ENCODE measurements around the gene PIK3R6. TPM values are rescaled to one million over a fixed set of nuclear protein-coding genes. Genes with fewer than 3 reads are reported as not detected.
"Not testable (repeated sequence)": the region's sequence is repeated elsewhere in the genome, so short reads cannot be mapped to it uniquely, and the experiment has no call there.

Gene PIK3R6
- total RNA-seq, 1 experiment from 2014 or later, result not detected

GRCh38 chr17:8894673-8895578 is 27.5 kb upstream of the PIK3R6 start:
- peak; percentile 69 for DNase-seq (ENCODE audit: low spot score)
- in situ Hi-C loops (cut with HindIII; ENCODE audit: low sequenced_read_pairs), result no loop called here

- in situ Hi-C loops (cut with HindIII; ENCODE audit: low sequenced_read_pairs), result no loop called here
- DNase-seq (ENCODE audit: low spot score), result no peak
Measured at GRCh38 chr17:8894202-8894671, 26.8 kb upstream of the PIK3R6 start.

- in situ Hi-C loops (cut with HindIII; ENCODE audit: low sequenced_read_pairs), result no loop called here
- DNase-seq (ENCODE audit: low spot score), result no peak
Measured at GRCh38 chr17:8893621-8894201, 26.2 kb upstream of the PIK3R6 start.

- in situ Hi-C loops (cut with HindIII; ENCODE audit: low sequenced_read_pairs), result no loop called here
- no peak for DNase-seq (ENCODE audit: low spot score)
Measured at GRCh38 chr17:8893059-8893458, 25.6 kb upstream of the PIK3R6 start.

GRCh38 chr17:8892338-8892690 is 24.8 kb upstream of the PIK3R6 start:
- DNase-seq (ENCODE audit: low spot score), result no peak
- in situ Hi-C loops (cut with HindIII; ENCODE audit: low sequenced_read_pairs), result no loop called here

- in situ Hi-C loops (cut with HindIII; ENCODE audit: low sequenced_read_pairs), result no loop called here
- DNase-seq (ENCODE audit: low spot score), result no peak
Measured at GRCh38 chr17:8890671-8891070, 23.2 kb upstream of the PIK3R6 start.

- in situ Hi-C loops (cut with HindIII; ENCODE audit: low sequenced_read_pairs), result no loop called here
- no peak for DNase-seq (ENCODE audit: low spot score)
Measured at GRCh38 chr17:8889458-8890210, 22.2 kb upstream of the PIK3R6 start.

- in situ Hi-C loops (cut with HindIII; ENCODE audit: low sequenced_read_pairs), result no loop called here
- no peak for DNase-seq (ENCODE audit: low spot score)
Measured at GRCh38 chr17:8888704-8889302, 21.3 kb upstream of the PIK3R6 start.

- in situ Hi-C loops (cut with HindIII; ENCODE audit: low sequenced_read_pairs), result no loop called here
- peak; percentile 7 for DNase-seq (ENCODE audit: low spot score)
Measured at GRCh38 chr17:8887834-8888703, 20.6 kb upstream of the PIK3R6 start.

GRCh38 chr17:8887301-8887700 is 19.8 kb upstream of the PIK3R6 start:
- no peak for DNase-seq (ENCODE audit: low spot score)
- in situ Hi-C loops (cut with HindIII; ENCODE audit: low sequenced_read_pairs), result no loop called here

- DNase-seq (ENCODE audit: low spot score), result no peak
- in situ Hi-C loops (cut with HindIII; ENCODE audit: low sequenced_read_pairs), result no loop called here
Measured at GRCh38 chr17:8885967-8886684, 18.7 kb upstream of the PIK3R6 start.

- in situ Hi-C loops (cut with HindIII; ENCODE audit: low sequenced_read_pairs); DNase-seq (ENCODE audit: low spot score): not testable (repeated sequence)
Measured at GRCh38 chr17:8885163-8885966, 17.9 kb upstream of the PIK3R6 start.

- in situ Hi-C loops (cut with HindIII; ENCODE audit: low sequenced_read_pairs), result no loop called here
- DNase-seq (ENCODE audit: low spot score), result no peak
Measured at GRCh38 chr17:8884336-8884990, 17.0 kb upstream of the PIK3R6 start.

- no peak for DNase-seq (ENCODE audit: low spot score)
- in situ Hi-C loops (cut with HindIII; ENCODE audit: low sequenced_read_pairs), result no loop called here
Measured at GRCh38 chr17:8883353-8883752, 15.9 kb upstream of the PIK3R6 start.

- in situ Hi-C loops (cut with HindIII; ENCODE audit: low sequenced_read_pairs), result no loop called here
- DNase-seq (ENCODE audit: low spot score), result no peak
Measured at GRCh38 chr17:8881606-8882005, 14.1 kb upstream of the PIK3R6 start.

- no peak for DNase-seq (ENCODE audit: low spot score)
- in situ Hi-C loops (cut with HindIII; ENCODE audit: low sequenced_read_pairs), result no loop called here
Measured at GRCh38 chr17:8880466-8880865, 13.0 kb upstream of the PIK3R6 start.

- in situ Hi-C loops (cut with HindIII; ENCODE audit: low sequenced_read_pairs), result no loop called here
- no peak for DNase-seq (ENCODE audit: low spot score)
Measured at GRCh38 chr17:8879410-8879809, 11.9 kb upstream of the PIK3R6 start.
